Right atrium auricular region (tissue), 2 donors: ENCODE data around the gene SPANXN2. TPM values are rescaled to one million over a fixed set of nuclear protein-coding genes. Genes with fewer than 3 reads are reported as not detected.
"Not testable (repeated sequence)": the region's sequence is repeated elsewhere in the genome, so short reads cannot be mapped to it uniquely, and the experiment has no call there.

Source experiments
- DNase-seq: peaks from one replicate; pipeline ENCODE4 v3.0.0-alpha.2; 2019; ENCODE audit warnings: low spot score
- H3K27ac ChIP-seq, 2 donors: fragments of 200-600 bp; sonication (generic); 1 replicate in 1 of 2; 2 replicates in 1 of 2; pipeline ENCODE4 v1.5.1; 2016 to 2019
- H3K27me3 ChIP-seq, 2 donors: fragments of 200-600 bp; sonication (generic); one replicate each; pipeline versions ENCODE4 v1.5.1 to v1.6.0; 2017 to 2019
- H3K36me3 ChIP-seq: fragments of 200-600 bp; sonication (generic); one replicate; pipeline ENCODE4 v1.5.1; 2016
- H3K4me1 ChIP-seq, 2 donors: fragments of 200-600 bp; sonication (generic); one replicate each; pipeline versions ENCODE4 v1.5.1 to v1.6.0; 2017 to 2019
- H3K4me3 ChIP-seq, 2 donors: fragments of 200-600 bp; sonication (generic); 1 replicate in 1 of 2; 2 replicates in 1 of 2; pipeline ENCODE4 v1.5.1; 2017 to 2019; ENCODE audit warnings: mild to moderate bottlenecking in 1 of 2, moderate library complexity in 1 of 2
- H3K9me3 ChIP-seq, 2 donors: fragments of 200-600 bp; sonication (generic); one replicate each; pipeline ENCODE4 v1.5.1; 2019
- total RNA-seq, 2 donors: library from RNA; depleted of rRNA; stranded (reverse); fragments of >200 nt; gene quantifications; one replicate each; pipeline ENCODE4 v1.1.0, GENCODE V29; 2016
- TF ChIP-seq, protein P1 (sequence below), 2 donors: fragments of 200-600 bp; sonication (generic); IDR thresholded peaks; one replicate each; pipeline ENCODE4 v1.5.1; 2019; ENCODE audit warnings: antibody characterized with exemption in 2 of 2

SPANXN2 gene, protein sequence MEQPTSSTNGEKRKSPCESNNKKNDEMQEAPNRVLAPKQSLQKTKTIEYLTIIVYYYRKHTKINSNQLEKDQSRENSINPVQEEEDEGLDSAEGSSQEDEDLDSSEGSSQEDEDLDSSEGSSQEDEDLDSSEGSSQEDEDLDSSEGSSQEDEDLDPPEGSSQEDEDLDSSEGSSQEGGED
- not detected for total RNA-seq

DNA sequence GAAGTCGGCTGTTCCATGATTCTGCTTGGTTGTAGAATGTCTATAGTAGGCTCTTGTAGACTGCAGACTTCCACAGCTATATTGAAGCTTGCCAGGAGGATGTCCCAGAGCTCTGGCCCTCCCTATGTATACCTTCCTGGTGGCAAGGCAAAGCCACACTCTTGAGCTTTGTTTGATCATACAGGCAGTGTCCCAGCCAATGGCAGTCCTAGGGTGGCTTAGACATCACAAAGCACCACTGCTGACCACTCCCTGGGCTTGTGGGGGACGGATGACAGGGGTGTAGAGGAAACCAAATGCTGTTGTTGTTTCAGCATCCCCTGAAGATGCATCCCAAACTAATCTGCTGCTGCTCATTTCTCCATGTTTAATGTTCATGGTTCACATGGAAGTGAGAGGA, at the start of gene SPANXN2:
Gene SPANXN2 (minus strand): TSS at position 101 of the 400 bp plus-strand sequence. CDS start 84 bp downstream, at position 17.
- H3K36me3 ChIP-seq, H3K27ac ChIP-seq, H3K4me1 ChIP-seq, H3K27me3 ChIP-seq, DNase-seq, H3K4me3 ChIP-seq, H3K9me3 ChIP-seq: not testable (repeated sequence)

DNA sequence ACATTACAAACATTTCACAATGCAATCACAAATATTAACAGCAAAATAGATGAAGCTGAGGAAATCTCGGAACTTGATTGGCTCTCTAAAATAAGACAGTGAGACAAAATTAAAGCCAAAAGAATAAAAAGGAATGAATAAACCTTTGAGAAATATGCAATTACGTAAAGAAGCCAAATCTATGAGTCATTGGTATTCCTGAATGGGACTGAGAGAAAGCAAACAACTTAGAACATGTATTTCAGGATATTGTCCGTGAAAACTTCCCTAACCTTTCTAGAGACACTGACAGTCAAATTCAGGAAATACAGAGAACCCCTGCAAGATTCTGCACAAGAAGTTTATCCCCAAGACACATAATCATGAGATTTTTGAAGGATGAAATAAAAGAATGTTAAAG, 48.4 kb upstream of the SPANXN2 start:
- Histone ChIP-seq H3K4me3 (no peak overlapping the region), H3K27me3 (no peaks in the 10 kb centered on the region), H3K9me3 (no peaks in the 10 kb centered on the region), H3K36me3 (no peaks in the 10 kb centered on the region), H3K4me1 (no peaks in the 10 kb centered on the region), H3K27ac (no peak overlapping the region)
- TF ChIP-seq, protein P1, sequence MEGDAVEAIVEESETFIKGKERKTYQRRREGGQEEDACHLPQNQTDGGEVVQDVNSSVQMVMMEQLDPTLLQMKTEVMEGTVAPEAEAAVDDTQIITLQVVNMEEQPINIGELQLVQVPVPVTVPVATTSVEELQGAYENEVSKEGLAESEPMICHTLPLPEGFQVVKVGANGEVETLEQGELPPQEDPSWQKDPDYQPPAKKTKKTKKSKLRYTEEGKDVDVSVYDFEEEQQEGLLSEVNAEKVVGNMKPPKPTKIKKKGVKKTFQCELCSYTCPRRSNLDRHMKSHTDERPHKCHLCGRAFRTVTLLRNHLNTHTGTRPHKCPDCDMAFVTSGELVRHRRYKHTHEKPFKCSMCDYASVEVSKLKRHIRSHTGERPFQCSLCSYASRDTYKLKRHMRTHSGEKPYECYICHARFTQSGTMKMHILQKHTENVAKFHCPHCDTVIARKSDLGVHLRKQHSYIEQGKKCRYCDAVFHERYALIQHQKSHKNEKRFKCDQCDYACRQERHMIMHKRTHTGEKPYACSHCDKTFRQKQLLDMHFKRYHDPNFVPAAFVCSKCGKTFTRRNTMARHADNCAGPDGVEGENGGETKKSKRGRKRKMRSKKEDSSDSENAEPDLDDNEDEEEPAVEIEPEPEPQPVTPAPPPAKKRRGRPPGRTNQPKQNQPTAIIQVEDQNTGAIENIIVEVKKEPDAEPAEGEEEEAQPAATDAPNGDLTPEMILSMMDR (IDR thresholded peaks at IDR 0.05): no peak
- DNase-seq: no peak

DNA sequence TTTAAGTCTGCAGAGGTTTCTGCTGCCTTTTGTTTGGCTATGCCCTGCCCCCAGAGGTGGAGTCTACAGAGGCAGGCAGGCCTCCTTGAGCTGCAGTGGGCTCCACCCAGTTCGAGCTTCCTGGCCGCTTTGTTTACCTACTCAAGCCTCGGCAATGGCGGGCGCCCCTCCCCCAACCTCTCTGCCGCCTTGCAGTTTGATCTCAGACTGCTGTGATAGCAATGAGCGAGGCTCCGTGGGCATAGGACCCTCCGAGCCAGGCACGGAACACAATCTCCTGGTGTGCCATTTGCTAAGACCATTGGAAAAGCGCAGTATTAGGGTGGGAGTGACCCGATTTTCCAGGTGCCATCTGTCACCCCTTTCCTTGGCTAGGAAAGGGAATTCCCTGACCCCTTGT, 47.2 kb upstream of the SPANXN2 start:
- not testable (repeated sequence) for H3K27ac ChIP-seq, H3K9me3 ChIP-seq, DNase-seq, H3K4me3 ChIP-seq, H3K36me3 ChIP-seq, H3K27me3 ChIP-seq, H3K4me1 ChIP-seq

DNA sequence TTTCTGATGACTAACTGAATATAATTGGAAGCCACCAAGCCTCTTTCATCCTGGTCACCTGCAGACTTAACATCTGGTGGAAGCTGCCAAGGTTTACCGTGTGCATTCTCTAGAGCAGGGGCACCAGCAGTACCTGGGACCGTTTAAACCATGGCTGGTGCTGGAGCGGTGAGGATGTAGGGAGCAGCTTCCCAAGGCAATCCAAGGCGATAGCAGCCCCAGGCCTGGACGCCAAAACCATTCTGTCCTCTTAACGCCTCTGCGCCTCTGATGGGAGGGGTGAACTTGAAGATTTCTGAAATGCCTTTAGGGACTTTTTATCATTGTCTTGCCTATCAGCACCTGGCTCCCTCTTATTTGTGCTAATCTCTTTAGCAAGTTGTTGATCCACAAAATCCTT, 37.3 kb upstream of the SPANXN2 start:
- DNase-seq: no peak
- Histone ChIP-seq H3K27ac (no peak overlapping the region), H3K36me3 (no peaks in the 10 kb centered on the region), H3K27me3 (no peaks in the 10 kb centered on the region), H3K4me1 (no peaks in the 10 kb centered on the region), H3K9me3 (no peaks in the 10 kb centered on the region), H3K4me3 (no peak overlapping the region)
- TF ChIP-seq, protein P1 (IDR thresholded peaks at IDR 0.05): no peak

DNA sequence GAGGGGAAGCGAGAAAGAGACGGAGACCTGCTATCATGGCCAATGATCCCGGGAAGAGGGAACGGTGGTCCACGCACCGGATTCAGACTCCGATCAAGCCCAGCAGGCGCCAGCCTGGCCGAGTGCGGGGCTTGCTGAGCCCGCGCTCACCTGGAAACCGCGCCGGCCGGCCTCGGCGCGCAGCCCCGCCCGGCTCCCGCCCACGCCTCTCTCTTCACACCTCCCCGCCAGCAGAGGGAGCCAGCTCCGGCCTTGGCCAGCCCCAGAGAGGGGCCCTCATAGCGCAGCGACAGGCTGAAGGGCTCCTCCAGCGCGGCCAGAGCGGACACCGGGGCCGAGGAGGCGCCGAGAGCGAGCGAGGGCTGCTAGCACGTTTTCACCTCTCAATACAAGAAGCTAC, 36.8 kb upstream of the SPANXN2 start:
- Histone ChIP-seq H3K4me3 (no peak overlapping the region), H3K9me3 (no peaks in the 10 kb centered on the region), H3K36me3 (no peaks in the 10 kb centered on the region), H3K27ac (no peak overlapping the region), H3K27me3 (no peaks in the 10 kb centered on the region), H3K4me1 (no peaks in the 10 kb centered on the region)
- DNase-seq: no peak
- TF ChIP-seq, protein P1 (IDR thresholded peaks at IDR 0.05): no peak

DNA sequence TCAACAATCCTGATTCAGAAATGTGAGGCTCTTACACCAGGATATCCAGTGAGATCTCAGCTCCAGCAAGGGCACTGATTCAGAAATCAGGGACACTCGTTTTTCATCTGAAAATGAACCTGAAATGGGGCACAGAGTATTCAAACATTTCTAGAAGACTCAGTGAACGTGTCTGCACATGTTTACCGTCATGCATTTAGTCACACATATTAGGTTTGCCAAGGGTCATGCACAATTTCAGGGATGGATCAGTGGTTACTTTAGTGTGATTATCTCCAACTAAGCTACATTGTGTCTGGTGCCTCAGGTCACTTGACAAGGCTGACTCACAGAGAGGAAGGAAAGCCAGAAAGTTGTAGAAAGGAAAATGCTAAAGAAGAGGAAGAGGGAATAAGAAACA, 33.6 kb upstream of the SPANXN2 start:
- H3K27me3 ChIP-seq: no peaks in the 10 kb centered on the region
- no peak overlapping the region for H3K27ac ChIP-seq

DNA sequence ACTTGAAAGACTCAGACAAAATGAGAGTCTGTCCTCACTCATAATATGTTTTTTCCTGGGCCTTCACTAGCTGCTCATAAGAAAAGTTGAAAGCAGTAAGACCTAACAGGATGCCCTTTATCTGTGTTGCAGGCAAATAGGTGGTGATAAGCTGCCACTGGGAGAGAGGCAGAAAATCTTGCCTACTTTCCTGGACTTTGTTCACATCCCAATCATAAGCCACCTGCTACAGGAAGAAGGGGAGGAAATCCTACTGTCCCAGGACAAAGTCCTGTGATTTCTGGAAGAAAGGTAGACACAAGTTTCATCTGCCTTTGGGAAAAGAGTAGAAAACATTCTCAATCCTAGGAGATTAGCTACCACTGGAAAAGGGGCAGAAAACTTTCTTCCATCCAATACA, 13.3 kb upstream of the SPANXN2 start:
- TF ChIP-seq, protein P1 (IDR thresholded peaks at IDR 0.05): no peak
- Histone ChIP-seq H3K4me3 (no peak overlapping the region), H3K9me3 (no peaks in the 10 kb centered on the region), H3K27ac (no peak overlapping the region), H3K36me3 (no peaks in the 10 kb centered on the region), H3K4me1 (no peaks in the 10 kb centered on the region), H3K27me3 (no peaks in the 10 kb centered on the region)
- no peak for DNase-seq

More for the DNA sequence above, 33.6 kb upstream of the SPANXN2 start:
- Histone ChIP-seq H3K4me1 (no peaks in the 10 kb centered on the region), H3K4me3 (no peak overlapping the region), H3K36me3 (no peaks in the 10 kb centered on the region), H3K9me3 (no peaks in the 10 kb centered on the region)
- no peak for DNase-seq
- TF ChIP-seq, protein P1 (IDR thresholded peaks at IDR 0.05): no peak
